Heart left ventricle (tissue), 13 donors: ENCODE data around the gene CHD3.

ENCODE experiments used
- POLR2A ChIP-seq, 2 donors: fragments of 450-650 bp; IDR thresholded peaks; one replicate each; pipeline ENCODE4 v1.6.1; 2017; ENCODE audit warnings: antibody characterized with exemption in 2 of 2, mild to moderate bottlenecking in 2 of 2, moderate library complexity in 2 of 2
- TF ChIP-seq, protein P1 (sequence below), 12 donors: fragments of 200-600 bp; sonication (generic) in 4 of 12; IDR thresholded peaks; one replicate each; pipeline versions ENCODE4 v1.5.0 to v1.8.0; 2018 to 2022; ENCODE audit warnings: antibody characterized with exemption in 12 of 12, mild to moderate bottlenecking in 5 of 12
- donor health status: ischemic (EF 13 %, LVEDD 7.1; RV severe dilation, severe dysfunction).
- donor health status: DM: no; HTN: yes; CAD: no.
- donor health status: DM: no; HTN: no; CAD: no.
- donor health status: ischemic (EF 25% LVEDD 6.9; RV normal size, moderate dysfunction).
- donor health status: ischemic (EF 25% LVEDD 5.7; RV mildly dilated, moderate dysfunction).
- donor health status: ischemic (EF 35%, LVEDD 5.7; RV mildly dilated, moderate dysfunction).
- donor health status: nonischemic (EF 11% LVEDD 7.7; RV severe dilation, severe dysfunction).
- donor health status: DM: yes; HTN: yes; CAD: no.
- donor health status: PGD.
- donor health status: ischemic (EF 29% LVEDD 5.4; RV normal size, mild dysfunction).
- donor health status: nonischemic (EF 23%, LVEDD 6.1; RV moderate dilation, normal function).

- TF ChIP-seq, protein P1, sequence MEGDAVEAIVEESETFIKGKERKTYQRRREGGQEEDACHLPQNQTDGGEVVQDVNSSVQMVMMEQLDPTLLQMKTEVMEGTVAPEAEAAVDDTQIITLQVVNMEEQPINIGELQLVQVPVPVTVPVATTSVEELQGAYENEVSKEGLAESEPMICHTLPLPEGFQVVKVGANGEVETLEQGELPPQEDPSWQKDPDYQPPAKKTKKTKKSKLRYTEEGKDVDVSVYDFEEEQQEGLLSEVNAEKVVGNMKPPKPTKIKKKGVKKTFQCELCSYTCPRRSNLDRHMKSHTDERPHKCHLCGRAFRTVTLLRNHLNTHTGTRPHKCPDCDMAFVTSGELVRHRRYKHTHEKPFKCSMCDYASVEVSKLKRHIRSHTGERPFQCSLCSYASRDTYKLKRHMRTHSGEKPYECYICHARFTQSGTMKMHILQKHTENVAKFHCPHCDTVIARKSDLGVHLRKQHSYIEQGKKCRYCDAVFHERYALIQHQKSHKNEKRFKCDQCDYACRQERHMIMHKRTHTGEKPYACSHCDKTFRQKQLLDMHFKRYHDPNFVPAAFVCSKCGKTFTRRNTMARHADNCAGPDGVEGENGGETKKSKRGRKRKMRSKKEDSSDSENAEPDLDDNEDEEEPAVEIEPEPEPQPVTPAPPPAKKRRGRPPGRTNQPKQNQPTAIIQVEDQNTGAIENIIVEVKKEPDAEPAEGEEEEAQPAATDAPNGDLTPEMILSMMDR (IDR thresholded peaks at IDR 0.05), result no peak
- no peak for TF ChIP-seq POLR2A (IDR thresholded peaks at IDR 0.05)
These were observed 28.2 kb downstream of the CHD3 start for GRCh38 chr17:7916808-7917207.
